CD4-positive, alpha-beta T cell (primary cell): ENCODE results near the gene PLCL1. TPM values are rescaled to one million over a fixed set of nuclear protein-coding genes. Genes with fewer than 3 reads are reported as not detected.

Experiments
- ATAC-seq: fragments of 200-7000 bp; cut with Tn5 transposase; one replicate; pipeline ENCODE4 v1.10.0; 2022; ENCODE audit warnings: mild to moderate bottlenecking; ENCODE audit not compliant: poor library complexity
- CTCF ChIA-PET: fragments of 350-600 bp; sonication (Branson Sonifier 250); formaldehyde crosslinking; loops from one replicate; lab custom pipeline; 2021; ENCODE audit warnings: antibody characterized with exemption, inconsistent platforms; lab: Charles Lee
- POLR2A ChIA-PET: fragments of 350-600 bp; sonication (Branson Sonifier 250); formaldehyde crosslinking; loops from one replicate; lab custom pipeline; 2021; ENCODE audit warnings: antibody characterized with exemption, inconsistent platforms; lab: Charles Lee
- DNase-seq, 14 experiments: peaks; one replicate each; pipeline ENCODE4 v3.0.0-alpha.2; 2013 to 2020; ENCODE audit warnings: mixed read lengths in 2 of 14
- H3K27ac ChIP-seq, 2 donors: one replicate each; pipeline versions ENCODE4 v1.5.1 to v1.7.0; 2013; ENCODE audit warnings: low read length in 2 of 2, low read depth in 1 of 2, mild to moderate bottlenecking in 1 of 2
- H3K27me3 ChIP-seq, 2 experiments: 1 replicate in 1 of 2; 2 replicates in 1 of 2; pipeline versions ENCODE4 v1.6.1 to v1.7.0; 2013; ENCODE audit warnings: low read length in 2 of 2, control low read depth in 1 of 2, mild to moderate bottlenecking in 1 of 2, moderate library complexity in 1 of 2; ENCODE audit not compliant: insufficient read depth in 2 of 2, control insufficient read depth in 1 of 2
- H3K36me3 ChIP-seq: one replicate; pipeline ENCODE4 v1.6.1; 2013; ENCODE audit warnings: low read length, control low read depth; ENCODE audit not compliant: insufficient read depth
- H3K4me1 ChIP-seq: one replicate; pipeline ENCODE4 v1.6.1; 2013; ENCODE audit warnings: low read length, control low read depth; ENCODE audit not compliant: insufficient read depth
- H3K4me3 ChIP-seq: one replicate; pipeline ENCODE4 v1.5.1; 2013; ENCODE audit warnings: mild to moderate bottlenecking, low read length, moderate library complexity
- H3K9me3 ChIP-seq, 2 experiments: 1 replicate in 1 of 2; 2 replicates in 1 of 2; pipeline versions ENCODE4 v1.6.1 to v1.7.0; 2013; ENCODE audit warnings: low read length in 2 of 2, mild to moderate bottlenecking in 2 of 2, control low read depth in 1 of 2, moderate library complexity in 1 of 2; ENCODE audit not compliant: control insufficient read depth in 1 of 2, insufficient read depth in 1 of 2
- H3K27ac Mint-ChIP-seq: one replicate; pipeline ENCODE4 v1.8.0; 2020; ENCODE audit warnings: mixed read lengths
- H3K27me3 Mint-ChIP-seq: one replicate; pipeline ENCODE4 v1.8.0; 2021; ENCODE audit warnings: mixed read lengths
- H3K36me3 Mint-ChIP-seq: one replicate; pipeline ENCODE4 v1.8.0; 2021; ENCODE audit warnings: low read depth, mixed read lengths
- H3K4me1 Mint-ChIP-seq: one replicate; pipeline ENCODE4 v1.8.0; 2021; ENCODE audit warnings: low read depth, mixed read lengths
- H3K4me3 Mint-ChIP-seq: one replicate; pipeline ENCODE4 v1.8.0; 2020; ENCODE audit warnings: mild to moderate bottlenecking, mixed read lengths
- H3K9me3 Mint-ChIP-seq: one replicate; pipeline ENCODE4 v1.8.0; 2020; ENCODE audit warnings: mixed read lengths
- CTCF ChIP-seq: fragments of 200-600 bp; IDR thresholded peaks from one replicate; pipeline ENCODE4 v1.8.0; 2022; ENCODE audit warnings: antibody characterized with exemption, mild to moderate bottlenecking
- intact Hi-C, 2 experiments: fragments of 100-400 bp; cut with DNase I in 1 of 2; cut with micrococcal nuclease in 1 of 2; formaldehyde crosslinking; loops; one replicate each; pipeline versions ENCODE4 v1.15.1 to v1.9.0; 2023 to 2025; cut with DNase I, micrococcal nuclease
- total RNA-seq, 174 experiments: library from RNA in 2 of 174; stranded (reverse) in 2 of 174; gene quantifications; one replicate each; pipeline ENCODE4 v1.2.3 and lab custom pipeline; 2021 to 2026

The PLCL1 gene
- total RNA-seq, 2 experiments from 2014 or later: 27.0 to 28.3 TPM

GRCh38 chr2:198072655-198073054 lies 268.3 kb downstream of the PLCL1 start:
- Histone ChIP-seq H3K36me3 (no peaks in the 10 kb centered on the region), H3K27me3 (no peaks in the 10 kb centered on the region), H3K4me1 (no peaks in the 10 kb centered on the region), H3K9me3 (no peaks in the 10 kb centered on the region), H3K27ac (no peak overlapping the region), H3K4me3 (no peak overlapping the region)
- Mint-ChIP-seq H3K27me3 (no peaks in the 10 kb centered on the region), H3K27ac (no peak overlapping the region), H3K4me1 (peaks cover 5% of the 10 kb centered on the region), H3K36me3 (no peaks in the 10 kb centered on the region), H3K9me3 (no peaks in the 10 kb centered on the region), H3K4me3 (no peak overlapping the region)
- ChIA-PET CTCF (no interaction called here), POLR2A (no interaction called here)
- intact Hi-C loops: no loop called here
- ATAC-seq (no peak), DNase-seq (no peak)
- TF ChIP-seq CTCF: no peak

GRCh38 chr2:198073253-198073652 lies 268.9 kb downstream of the PLCL1 start:
- H3K27ac ChIP-seq: no peak overlapping the region
- H3K36me3 Mint-ChIP-seq: no peaks in the 10 kb centered on the region
- no peak overlapping the region for H3K27ac Mint-ChIP-seq
- H3K27me3 Mint-ChIP-seq: no peaks in the 10 kb centered on the region
- H3K4me1 ChIP-seq: no peaks in the 10 kb centered on the region
- DNase-seq: no peak
- no peak for TF ChIP-seq CTCF
- no peak for ATAC-seq
- peaks cover 9% of the 10 kb centered on the region for H3K4me1 Mint-ChIP-seq
- CTCF ChIA-PET: no interaction called here
- H3K4me3 Mint-ChIP-seq: no peak overlapping the region
- H3K4me3 ChIP-seq: no peak overlapping the region
- H3K9me3 Mint-ChIP-seq: no peaks in the 10 kb centered on the region
- no peaks in the 10 kb centered on the region for H3K27me3 ChIP-seq
- no peaks in the 10 kb centered on the region for H3K36me3 ChIP-seq
- intact Hi-C loops: no loop called here
- no peaks in the 10 kb centered on the region for H3K9me3 ChIP-seq
- POLR2A ChIA-PET: no interaction called here

- peaks cover 9% of the 10 kb centered on the region for H3K4me1 Mint-ChIP-seq
- ATAC-seq (no peak), DNase-seq (no peak)
- Histone ChIP-seq H3K4me3 (no peak overlapping the region), H3K36me3 (no peaks in the 10 kb centered on the region), H3K27ac (no peak overlapping the region), H3K27me3 (no peaks in the 10 kb centered on the region), H3K4me1 (no peaks in the 10 kb centered on the region), H3K9me3 (no peaks in the 10 kb centered on the region)
- no peaks in the 10 kb centered on the region for H3K27me3 Mint-ChIP-seq
- H3K4me3 Mint-ChIP-seq: no peak overlapping the region
- POLR2A ChIA-PET: no interaction called here
- H3K27ac Mint-ChIP-seq: no peak overlapping the region
- H3K9me3 Mint-ChIP-seq: no peaks in the 10 kb centered on the region
- CTCF ChIA-PET: no interaction called here
- H3K36me3 Mint-ChIP-seq: peaks cover 2% of the 10 kb centered on the region
- no peak for TF ChIP-seq CTCF
- intact Hi-C loops: no loop called here
These were observed 273.1 kb downstream of the PLCL1 start for GRCh38 chr2:198077477-198077876.
